ENCODE measurements around the gene TSPAN4. TPM values are rescaled to one million over a fixed set of nuclear protein-coding genes. Genes with fewer than 3 reads are reported as not detected.

Gene TSPAN4
- total and polyA plus RNA-seq, 2 of the 13 experiments (the other 11 are each of a cell fraction or from before 2014, with no cell fraction given): 31.7 to 68.3 TPM

- TF ChIP-seq, protein P1, sequence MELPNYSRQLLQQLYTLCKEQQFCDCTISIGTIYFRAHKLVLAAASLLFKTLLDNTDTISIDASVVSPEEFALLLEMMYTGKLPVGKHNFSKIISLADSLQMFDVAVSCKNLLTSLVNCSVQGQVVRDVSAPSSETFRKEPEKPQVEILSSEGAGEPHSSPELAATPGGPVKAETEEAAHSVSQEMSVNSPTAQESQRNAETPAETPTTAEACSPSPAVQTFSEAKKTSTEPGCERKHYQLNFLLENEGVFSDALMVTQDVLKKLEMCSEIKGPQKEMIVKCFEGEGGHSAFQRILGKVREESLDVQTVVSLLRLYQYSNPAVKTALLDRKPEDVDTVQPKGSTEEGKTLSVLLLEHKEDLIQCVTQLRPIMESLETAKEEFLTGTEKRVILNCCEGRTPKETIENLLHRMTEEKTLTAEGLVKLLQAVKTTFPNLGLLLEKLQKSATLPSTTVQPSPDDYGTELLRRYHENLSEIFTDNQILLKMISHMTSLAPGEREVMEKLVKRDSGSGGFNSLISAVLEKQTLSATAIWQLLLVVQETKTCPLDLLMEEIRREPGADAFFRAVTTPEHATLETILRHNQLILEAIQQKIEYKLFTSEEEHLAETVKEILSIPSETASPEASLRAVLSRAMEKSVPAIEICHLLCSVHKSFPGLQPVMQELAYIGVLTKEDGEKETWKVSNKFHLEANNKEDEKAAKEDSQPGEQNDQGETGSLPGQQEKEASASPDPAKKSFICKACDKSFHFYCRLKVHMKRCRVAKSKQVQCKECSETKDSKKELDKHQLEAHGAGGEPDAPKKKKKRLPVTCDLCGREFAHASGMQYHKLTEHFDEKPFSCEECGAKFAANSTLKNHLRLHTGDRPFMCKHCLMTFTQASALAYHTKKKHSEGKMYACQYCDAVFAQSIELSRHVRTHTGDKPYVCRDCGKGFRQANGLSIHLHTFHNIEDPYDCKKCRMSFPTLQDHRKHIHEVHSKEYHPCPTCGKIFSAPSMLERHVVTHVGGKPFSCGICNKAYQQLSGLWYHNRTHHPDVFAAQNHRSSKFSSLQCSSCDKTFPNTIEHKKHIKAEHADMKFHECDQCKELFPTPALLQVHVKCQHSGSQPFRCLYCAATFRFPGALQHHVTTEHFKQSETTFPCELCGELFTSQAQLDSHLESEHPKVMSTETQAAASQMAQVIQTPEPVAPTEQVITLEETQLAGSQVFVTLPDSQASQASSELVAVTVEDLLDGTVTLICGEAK (IDR thresholded peaks at IDR 0.05): no peak
- TF ChIP-seq, protein P1 (CRISPR knock-in tag; IDR thresholded peaks at IDR 0.05): no peak
- TF ChIP-seq EP300 (IDR thresholded peaks at IDR 0.05; ENCODE audit: low read depth in 2 of 2, low read length in 2 of 2): no peak
- TF ChIP-seq EP300 (CRISPR knock-in tag; IDR thresholded peaks at IDR 0.05; ENCODE audit: borderline replicate concordance): no peak
- no peak for TF ChIP-seq GATAD2A (CRISPR knock-in tag; IDR thresholded peaks at IDR 0.05)
- no peak for TF ChIP-seq RFX5 (IDR thresholded peaks at IDR 0.05; ENCODE audit: low read depth, low read length)
- no peak for TF ChIP-seq E2F5 (CRISPR knock-in tag; conservative IDR thresholded peaks at IDR 0.05)
- TF ChIP-seq HOXA9 (CRISPR knock-in tag; IDR thresholded peaks at IDR 0.05; ENCODE audit: borderline replicate concordance): no peak
Observed at GRCh38 chr11:802693-803466, 39.8 kb upstream of the TSPAN4 start (continued).
